DMS153 treated with DMSO at 0.1 percent for 48 hours (cell line): ENCODE measurements around the gene BGN.

Source experiments
- DNase-seq: peaks from one replicate; lab custom pipeline; 2025; ENCODE audit not compliant: unreplicated experiment; lab: John Stamatoyannopoulos, UW

BGN gene

GRCh38 chrX:153502796-153503195 is 8.0 kb downstream of the BGN start:
- DNase-seq, result no peak

DNA sequence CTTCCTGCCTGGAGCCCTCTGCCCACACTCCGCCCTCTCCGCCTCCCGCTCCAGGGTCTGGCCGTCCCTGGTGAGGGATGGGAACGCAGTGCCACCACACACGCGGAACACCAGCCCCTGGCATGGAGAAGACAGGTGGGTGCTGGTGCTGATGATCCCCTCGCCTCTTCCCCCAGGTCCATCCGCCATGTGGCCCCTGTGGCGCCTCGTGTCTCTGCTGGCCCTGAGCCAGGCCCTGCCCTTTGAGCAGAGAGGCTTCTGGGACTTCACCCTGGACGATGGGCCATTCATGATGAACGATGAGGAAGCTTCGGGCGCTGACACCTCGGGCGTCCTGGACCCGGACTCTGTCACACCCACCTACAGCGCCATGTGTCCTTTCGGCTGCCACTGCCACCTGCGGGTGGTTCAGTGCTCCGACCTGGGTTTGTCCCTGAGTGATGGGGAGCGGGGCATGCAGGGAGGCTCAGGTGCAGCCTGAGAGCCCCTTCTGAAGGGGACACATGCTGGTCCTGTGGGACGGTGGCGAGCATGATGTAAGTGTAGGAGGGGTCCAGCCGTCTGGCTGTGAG is 9.8 kb downstream of the BGN start:
- DNase-seq, result no peak

DNA sequence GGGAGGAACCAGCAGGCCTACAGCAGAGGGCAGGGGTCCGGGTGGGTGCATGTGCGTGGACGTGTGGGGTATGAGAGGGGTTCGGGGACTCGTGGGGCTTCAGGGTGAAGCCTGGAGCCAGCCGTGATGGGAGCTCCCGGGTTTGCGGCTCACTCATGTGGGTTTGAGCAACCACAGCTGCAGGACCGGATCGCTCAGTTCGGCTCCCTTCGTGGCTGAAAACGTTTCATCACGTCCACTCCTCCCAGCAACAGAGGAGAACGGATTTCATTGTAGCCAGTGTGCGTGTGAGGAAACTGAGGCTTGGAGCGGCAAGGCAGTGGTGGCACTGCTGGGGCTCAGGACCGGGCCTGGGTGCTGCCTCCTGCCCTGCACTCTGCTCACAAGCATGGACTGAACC is 10.6 kb downstream of the BGN start:
- no peak for DNase-seq

DNA sequence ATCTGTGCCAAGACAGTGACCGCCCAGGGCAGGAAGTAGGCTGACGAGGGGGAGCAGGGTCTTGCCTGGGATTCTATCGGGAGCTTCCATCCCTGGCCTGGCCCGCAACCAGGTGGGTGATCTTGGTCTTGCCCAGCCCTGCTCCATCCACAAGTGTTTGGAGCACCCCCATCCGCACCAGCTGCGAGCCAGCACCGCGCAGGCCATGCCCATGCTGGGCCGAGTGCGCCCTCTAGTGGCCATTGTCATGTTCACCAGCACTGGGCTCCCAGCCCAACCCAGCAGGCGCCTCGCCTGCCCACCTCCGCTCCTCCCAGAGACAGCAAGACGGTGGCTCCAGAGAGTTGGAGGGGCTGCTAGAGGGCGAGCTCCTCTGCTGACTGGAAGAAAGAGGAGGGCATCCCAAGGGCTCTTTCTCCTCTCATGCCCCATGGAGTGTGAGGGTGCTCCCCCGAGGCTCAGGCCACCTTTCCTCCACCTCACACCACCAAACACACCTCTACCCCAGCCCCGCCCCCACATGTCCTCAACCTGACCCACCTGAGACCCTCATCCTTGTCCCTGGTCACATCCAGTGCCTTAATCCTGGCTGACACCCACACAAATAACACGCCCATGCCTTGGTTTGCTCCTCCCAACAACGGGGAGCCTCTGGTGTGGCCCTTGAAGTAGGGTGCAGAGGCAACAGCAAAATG is 12.9 kb downstream of the BGN start:
- peak; percentile 67 for DNase-seq

- no peak for DNase-seq
Observed at GRCh38 chrX:153509592-153509991, 14.8 kb downstream of the BGN start.

GRCh38 chrX:153510383-153510782 is 15.6 kb downstream of the BGN start:
- DNase-seq, result no peak

DNA sequence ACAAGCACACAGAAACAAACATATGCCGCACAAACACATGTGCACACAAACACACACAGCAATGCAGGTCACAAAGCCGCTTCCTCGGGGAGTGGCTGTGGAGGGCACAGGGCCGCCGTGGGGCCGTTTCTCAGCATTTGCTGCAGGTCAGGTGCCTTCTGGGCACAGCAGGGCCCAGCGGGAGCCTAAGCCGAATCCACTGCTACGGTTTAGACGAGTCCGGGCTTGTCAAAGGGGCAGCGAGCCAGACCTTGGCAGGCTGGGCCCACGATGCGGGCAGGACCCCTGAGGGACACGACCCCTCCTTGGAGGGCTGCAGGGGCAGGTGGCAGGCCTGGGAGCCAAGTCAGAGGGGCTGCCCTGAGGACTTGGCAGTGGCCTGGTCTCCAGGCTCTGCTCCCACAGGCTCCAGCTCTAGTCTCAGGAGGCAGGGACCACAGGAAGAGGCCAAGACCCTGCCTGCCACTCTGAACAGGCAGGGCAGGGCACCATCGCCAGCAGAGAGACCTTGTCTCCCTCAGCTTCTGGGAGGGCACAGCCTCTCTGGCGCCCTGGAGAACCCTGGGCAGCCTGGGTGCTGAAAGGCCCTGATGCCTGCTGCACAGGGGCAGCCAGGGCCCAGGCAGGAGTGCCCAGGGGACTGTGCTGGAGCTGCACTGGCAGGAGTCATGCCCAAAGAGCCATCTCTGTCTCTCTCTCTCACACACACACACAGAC is 17.2 kb downstream of the BGN start:
- DNase-seq, result no peak

GRCh38 chrX:153512501-153512893 is 17.7 kb downstream of the BGN start:
- no peak for DNase-seq

DNA sequence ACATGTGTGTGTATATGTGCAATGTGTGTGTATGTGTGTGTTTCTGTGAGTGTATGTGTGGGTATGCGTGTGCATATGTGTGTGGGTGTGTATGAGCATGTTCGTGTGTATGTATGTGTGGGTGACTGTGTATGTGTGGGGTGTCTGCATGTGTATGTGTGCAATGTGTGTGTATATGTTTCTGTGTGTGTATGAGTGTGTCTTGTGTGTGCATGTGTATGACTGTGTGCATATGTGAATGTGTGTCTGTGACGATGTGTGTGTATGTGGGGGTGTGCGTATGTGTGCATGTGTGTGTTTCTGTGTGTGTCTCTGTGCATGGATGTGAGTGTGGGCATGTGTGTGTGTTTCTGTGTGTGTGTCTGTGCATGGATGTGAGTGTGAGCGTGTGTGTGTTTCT is 18.5 kb downstream of the BGN start:
- DNase-seq, result no peak

DNA sequence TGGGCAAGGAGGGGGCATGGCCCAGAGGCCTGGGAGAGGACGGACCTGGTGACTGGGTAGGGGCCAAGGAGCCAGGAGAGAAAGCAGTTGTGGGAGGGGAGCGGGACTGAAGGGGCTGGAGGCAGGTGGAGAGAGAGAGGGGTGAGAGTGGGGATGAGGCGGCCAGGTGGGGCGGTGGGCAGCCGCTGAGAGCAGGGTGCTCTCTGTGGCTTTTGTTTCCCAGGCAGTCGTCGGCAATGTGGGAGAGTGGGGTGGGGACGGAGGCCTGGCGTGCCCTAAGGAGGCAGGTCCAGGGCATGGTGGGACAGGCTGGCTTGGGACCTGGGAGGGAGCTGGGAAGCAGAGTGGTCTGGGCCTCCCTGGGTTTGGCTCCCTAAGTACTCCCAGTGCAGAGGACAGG is 19.5 kb downstream of the BGN start:
- DNase-seq, result no peak

- DNase-seq, result no peak
Observed at GRCh38 chrX:153515435-153515834, 20.7 kb downstream of the BGN start.

GRCh38 chrX:153516073-153516472 is 21.3 kb downstream of the BGN start:
- no peak for DNase-seq

DNA sequence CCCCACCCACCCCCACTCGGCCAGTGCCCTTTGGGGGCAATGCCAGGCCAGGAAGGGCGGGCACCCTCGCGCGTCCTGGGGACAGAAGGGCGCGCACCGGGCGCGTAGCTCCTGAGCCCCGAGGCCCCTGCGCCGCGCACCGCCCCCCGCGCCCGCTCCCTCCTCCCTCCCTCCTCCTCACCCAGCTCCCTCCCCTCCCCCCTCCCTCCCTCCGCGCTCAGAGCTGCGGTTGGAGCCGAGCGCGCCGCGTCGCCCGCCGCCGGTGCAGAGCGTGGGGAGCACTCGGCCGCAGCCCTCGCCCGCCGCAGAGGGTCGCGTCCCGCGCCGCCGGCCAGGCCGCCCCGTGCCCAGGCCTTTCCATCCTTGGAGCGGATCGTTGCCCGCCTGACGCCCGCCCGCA is 22.6 kb downstream of the BGN start, which contains the start of gene ATP2B3:
Gene ATP2B3 (plus strand): TSS at position 220 of the 400 bp plus-strand sequence. CDS start 18,606 bp downstream, outside the sequence.
- no peak for DNase-seq

DNA sequence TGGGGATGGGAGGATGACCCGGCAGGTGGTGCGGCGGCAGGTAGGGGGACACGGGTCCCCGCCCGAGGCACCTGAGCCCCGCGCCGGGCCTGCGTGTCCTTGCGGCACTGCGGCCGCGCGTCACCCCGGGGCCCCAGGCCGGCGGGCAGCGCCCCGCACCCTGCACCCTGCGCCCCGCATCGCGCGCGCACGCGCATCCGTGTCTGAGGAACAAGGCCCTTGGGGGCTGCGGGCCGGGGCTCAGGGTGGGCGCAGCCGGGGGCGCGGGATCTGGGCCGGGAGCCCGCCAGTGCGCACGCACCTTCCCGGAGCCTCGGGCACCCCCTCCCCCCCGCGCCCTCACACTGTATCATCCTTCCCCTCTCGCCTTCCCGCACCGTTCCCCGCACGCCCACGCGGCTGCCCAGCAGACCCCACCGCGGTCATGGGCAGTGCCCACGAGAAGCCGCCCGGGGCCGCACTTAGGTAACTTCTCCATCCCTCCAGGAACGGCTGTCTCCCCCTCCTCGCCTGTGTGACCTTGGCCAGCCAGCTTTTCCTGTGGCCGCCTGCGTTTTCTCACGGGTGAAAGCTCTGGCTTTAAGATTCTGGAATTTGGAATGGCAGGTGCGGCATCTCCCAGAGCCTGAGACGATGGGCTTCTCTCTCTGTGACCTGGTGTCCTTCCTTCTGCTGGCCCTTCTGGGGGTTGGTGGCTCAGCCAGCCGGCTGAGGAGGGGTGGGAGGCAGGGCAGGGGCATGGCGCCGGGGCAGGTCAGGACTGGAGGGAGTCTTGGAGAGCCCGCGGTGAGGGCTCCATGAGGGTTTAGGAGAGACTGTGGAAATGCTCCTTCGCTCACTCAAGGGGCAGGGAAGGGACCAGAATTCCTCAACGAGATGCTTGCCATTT is 23.4 kb downstream of the BGN start:
- DNase-seq, result no peak

GRCh38 chrX:153519569-153520286 is 24.9 kb downstream of the BGN start:
- no peak for DNase-seq

- no peak for DNase-seq
Observed at GRCh38 chrX:153520287-153520917, 25.6 kb downstream of the BGN start.

- no peak for DNase-seq
Observed at GRCh38 chrX:153521034-153521433, 26.3 kb downstream of the BGN start.

DNA sequence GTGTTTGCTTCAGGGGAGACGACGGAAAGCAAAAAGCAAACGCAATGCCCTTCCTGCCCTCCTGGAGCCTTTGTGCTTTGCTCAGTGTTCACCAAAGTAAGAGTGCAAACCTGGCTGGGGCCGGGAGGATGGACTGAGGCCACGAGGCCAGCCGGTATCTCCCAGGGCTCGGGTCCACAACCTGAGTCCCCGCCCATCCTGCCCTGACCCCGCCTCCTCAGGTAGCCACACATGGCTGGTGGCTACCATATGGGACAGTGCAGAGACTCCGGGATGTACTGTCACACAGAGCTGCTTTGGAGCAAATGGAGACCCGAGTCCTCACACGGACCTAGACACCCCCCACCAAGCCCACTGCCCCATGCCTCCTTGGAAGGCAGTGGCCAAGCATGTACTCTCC is 27.5 kb downstream of the BGN start:
- no peak for DNase-seq

GRCh38 chrX:153523269-153523668 is 28.5 kb downstream of the BGN start:
- no peak for DNase-seq

DNA sequence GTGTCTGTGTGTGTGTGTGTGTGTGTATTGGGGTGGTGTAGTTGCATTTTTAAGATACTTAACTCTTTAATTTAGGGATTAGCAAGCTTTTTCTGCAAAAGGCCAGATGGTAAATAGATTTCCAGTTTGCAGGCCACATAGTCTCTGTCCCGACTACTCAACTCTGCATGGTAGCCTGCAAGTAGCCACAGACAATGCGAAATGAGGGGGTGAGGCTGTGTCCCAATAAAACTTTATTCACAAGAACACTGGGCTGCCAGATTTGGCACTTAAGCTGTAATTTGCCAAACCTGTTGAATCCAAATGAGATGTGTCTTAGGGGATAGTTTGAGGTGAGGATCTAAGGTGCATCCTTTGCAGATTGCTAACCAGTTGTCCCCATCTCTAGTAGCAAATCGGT is 29.5 kb downstream of the BGN start:
- DNase-seq, result no peak
